ENCODE measurements around the gene AFMID. TPM values are rescaled to one million over a fixed set of nuclear protein-coding genes. Genes with fewer than 3 reads are reported as not detected.

AFMID gene
- total and polyA plus RNA-seq, 2 of the 13 experiments (the other 11 are each of a cell fraction or from before 2014, with no cell fraction given), result 249 to 270 TPM

- TF ChIP-seq KDM5B (CRISPR knock-in tag; IDR thresholded peaks at IDR 0.05; ENCODE audit: borderline replicate concordance) (peak; percentile 84; the same call in 1 of the 2 replicates), NFRKB (IDR thresholded peaks at IDR 0.05) (peak; percentile 48; the same call in 1 of the 2 replicates), SYNCRIP (IDR thresholded peaks at IDR 0.05; ENCODE audit: insufficient read depth, low read depth, low read length) (no peak), ZNF501 (CRISPR knock-in tag; IDR thresholded peaks at IDR 0.05) (peak; percentile 79; the same call in 1 of the 2 replicates), ATF7 (IDR thresholded peaks at IDR 0.05) (no peak), ATF7 (CRISPR knock-in tag; IDR thresholded peaks at IDR 0.05) (no peak; the same call in 1 of the 2 replicates), AKAP8 (CRISPR knock-in tag; IDR thresholded peaks at IDR 0.05) (no peak), KLF15 (CRISPR knock-in tag; IDR thresholded peaks at IDR 0.05; ENCODE audit: borderline replicate concordance) (peak; percentile 74; the same call in 1 of the 2 replicates), NR0B2 (CRISPR knock-in tag; IDR thresholded peaks at IDR 0.05) (peak; percentile 90), ZNF251 (CRISPR knock-in tag; IDR thresholded peaks at IDR 0.05) (no peak), HNF4A (CRISPR knock-in tag; IDR thresholded peaks at IDR 0.05) (0 out of 2 replicates have a peak, but pooled peaks have one; percentile 27), ZNF441 (CRISPR knock-in tag; IDR thresholded peaks at IDR 0.05; ENCODE audit: borderline replicate concordance) (peak; percentile 76), ZNF33B (CRISPR knock-in tag; IDR thresholded peaks at IDR 0.05) (0 out of 2 replicates have a peak, but pooled peaks have one; percentile 77), SAP130 (CRISPR knock-in tag; IDR thresholded peaks at IDR 0.05; ENCODE audit: low read depth) (peak; percentile 98), ZNF563 (CRISPR knock-in tag; IDR thresholded peaks at IDR 0.05) (peak; percentile 0; the same call in 1 of the 2 replicates), ZNF672 (CRISPR knock-in tag; IDR thresholded peaks at IDR 0.05) (peak; percentile 92; the same call in 1 of the 2 replicates), JUNB (CRISPR knock-in tag; IDR thresholded peaks at IDR 0.05; ENCODE audit: borderline replicate concordance) (peak; percentile 86), MAFK (conservative IDR thresholded peaks at IDR 0.05 in 1 of 2, IDR thresholded peaks at IDR 0.05 in 1 of 2; ENCODE audit: low read length in 2 of 2) (no peak; a peak in 1 of 4 replicates), ZNF83 (CRISPR knock-in tag; IDR thresholded peaks at IDR 0.05; ENCODE audit: borderline replicate concordance) (0 out of 2 replicates have a peak, but pooled peaks have one; percentile 44), EP300 (IDR thresholded peaks at IDR 0.05; ENCODE audit: low read depth in 2 of 2, low read length in 2 of 2) (peak; percentile 29 to 31; a peak in 1 of 4 replicates), EP300 (CRISPR knock-in tag; IDR thresholded peaks at IDR 0.05; ENCODE audit: borderline replicate concordance) (0 out of 2 replicates have a peak, but pooled peaks have one; percentile 20), ZC3H4 (CRISPR knock-in tag; IDR thresholded peaks at IDR 0.05; ENCODE audit: borderline replicate concordance) (peak; percentile 51; the same call in 1 of the 2 replicates), ZNF44 (CRISPR knock-in tag; IDR thresholded peaks at IDR 0.05) (peak; percentile 91; the same call in 1 of the 2 replicates), FOXK2 (IDR thresholded peaks at IDR 0.05) (peak; percentile 73; the same call in 1 of the 2 replicates), FOSL1 (CRISPR knock-in tag; IDR thresholded peaks at IDR 0.05; ENCODE audit: borderline replicate concordance) (peak; percentile 42; the same call in 1 of the 2 replicates), MXD1 (CRISPR knock-in tag; IDR thresholded peaks at IDR 0.05) (peak; percentile 97), KLF6 (CRISPR knock-in tag; IDR thresholded peaks at IDR 0.05) (peak; percentile 97), KAT8 (CRISPR knock-in tag; IDR thresholded peaks at IDR 0.05) (peak; percentile 77), LBX2 (CRISPR knock-in tag; IDR thresholded peaks at IDR 0.05; ENCODE audit: borderline replicate concordance) (0 out of 2 replicates have a peak, but pooled peaks have one; percentile 33)
Observed at GRCh38 chr17:78186692-78187595, at the start of gene AFMID, which contains the start of gene TK1 (continued).

Measured in HepG2 (cell line).